K562 (cell line): ENCODE data around the gene OR52I1. TPM values are rescaled to one million over a fixed set of nuclear protein-coding genes. Genes with fewer than 3 reads are reported as not detected.

Experiments
- ATAC-seq: fragments of 200-7000 bp; cut with Tn5 transposase; 3 replicates; pipeline ENCODE4 v1.9.1; 2020; ENCODE audit warnings: moderate library complexity
- BruUV-seq: library from RNA; stranded (reverse); fragments of 400-500 nt; replicated peaks from 2 replicates; lab custom pipeline; 2021; lab: Mats Ljungman, UMichigan
- CTCF ChIA-PET: fragments of 300-600 bp; formaldehyde crosslinking; extraction: SDS; loops from one replicate; lab custom pipeline; 2021; ENCODE audit warnings: low intra/inter-chr PET ratio; lab: Yijun Ruan, JAX
- POLR2A ChIA-PET: fragments of 300-600, 350-650 bp; sonication (Branson Sonifier 250); formaldehyde crosslinking; extraction: SDS; loops from one replicate; lab custom pipeline; 2021; ENCODE audit warnings: antibody characterized with exemption, inconsistent platforms; lab: Yijun Ruan, JAX
- DNase-seq, 4 experiments: peaks; one replicate each; pipeline versions ENCODE4 v3.0.0 to v3.0.0-alpha.2; 2011 to 2018; ENCODE audit warnings: low spot score in 3 of 4, mixed read lengths in 3 of 4; ENCODE audit errors: extremely low read depth in 1 of 4
- FAIRE-seq: peaks from 2 replicates; lab custom pipeline; 2011; peaks lifted over from hg19 to GRCh38; lab: Jason Lieb, UNC
- H2AFZ ChIP-seq: 2 replicates; pipeline ENCODE4 v1.6.0; 2011; ENCODE audit warnings: low read depth, low read length, control low read depth, inconsistent platforms
- H3K27ac ChIP-seq: fragments of 200-600 bp; 3 replicates; pipeline ENCODE4 v1.8.0; 2011; ENCODE audit warnings: low read depth, mild to moderate bottlenecking, control low read depth, inconsistent platforms, low read length, moderate library complexity, mixed read lengths; ENCODE audit errors: extremely low read depth
- H3K27me3 ChIP-seq, 2 experiments: fragments of 300-600 bp in 1 of 2; 2 replicates in 1 of 2; 3 replicates in 1 of 2; pipeline versions ENCODE4 v1.6.0 to v1.8.0; 2011; ENCODE audit warnings: inconsistent platforms in 2 of 2, low read length in 2 of 2, mild to moderate bottlenecking in 1 of 2, mixed read lengths in 1 of 2, moderate library complexity in 1 of 2; ENCODE audit not compliant: control insufficient read depth in 2 of 2, insufficient read depth in 2 of 2
- H3K36me3 ChIP-seq: fragments of 300-600 bp; 3 replicates; pipeline ENCODE4 v1.8.0; 2011; ENCODE audit warnings: mild to moderate bottlenecking, low read length, inconsistent platforms; ENCODE audit not compliant: control insufficient read depth, insufficient read depth
- H3K4me1 ChIP-seq, 2 experiments: fragments of 200-600 bp in 1 of 2; replicated peaks in 1 of 2; 2 replicates in 1 of 2; 3 replicates in 1 of 2; pipeline versions ENCODE4 v1.5.1 to v1.8.0; 2011; ENCODE audit warnings: inconsistent platforms in 2 of 2, low read length in 2 of 2, mild to moderate bottlenecking in 1 of 2, mixed read lengths in 1 of 2, moderate library complexity in 1 of 2; ENCODE audit not compliant: control insufficient read depth in 2 of 2, insufficient read depth in 2 of 2
- H3K4me2 ChIP-seq: 2 replicates; pipeline ENCODE4 v1.6.1; 2011; ENCODE audit warnings: low read length, control low read depth, inconsistent platforms, mixed read lengths; ENCODE audit not compliant: insufficient read depth
- H3K4me3 ChIP-seq: fragments of 200-600 bp; sonication (generic), shearing (Covaris generic); 2 replicates; pipeline ENCODE4 v1.5.1; 2016; ENCODE audit warnings: control low read depth, inconsistent platforms
- H3K79me2 ChIP-seq: fragments of 200-600 bp; 3 replicates; pipeline ENCODE4 v1.8.0; 2011; ENCODE audit warnings: low read length, inconsistent platforms; ENCODE audit not compliant: control insufficient read depth, insufficient read depth
- H3K9ac ChIP-seq, 2 experiments: 2 replicates each; pipeline versions ENCODE4 v1.6.0 to v1.6.1; 2011; ENCODE audit warnings: low read depth in 2 of 2, low read length in 2 of 2, control low read depth in 1 of 2, inconsistent platforms in 1 of 2, mild to moderate bottlenecking in 1 of 2, mixed read lengths in 1 of 2; ENCODE audit not compliant: insufficient read depth in 1 of 2
- H3K9me1 ChIP-seq: one replicate; pipeline ENCODE4 v1.6.0; 2011; ENCODE audit warnings: inconsistent platforms, mild to moderate bottlenecking, low read length, moderate library complexity; ENCODE audit not compliant: control insufficient read depth, insufficient read depth
- H3K9me3 ChIP-seq: replicated peaks from 2 replicates; pipeline ENCODE4 v1.5.1; 2011; ENCODE audit warnings: low read depth, low read length, inconsistent platforms; ENCODE audit not compliant: control insufficient read depth, insufficient read depth
- H4K20me1 ChIP-seq: replicated peaks from 2 replicates; pipeline ENCODE4 v1.6.1; 2011; ENCODE audit warnings: low read length, inconsistent platforms, mixed read lengths; ENCODE audit not compliant: control insufficient read depth, insufficient read depth
- GTF2A2 ChIP-seq: IDR thresholded peaks from 2 replicates; pipeline ENCODE4 v1.6.1; 2016; ENCODE audit warnings: mild to moderate bottlenecking, missing genetic modification characterization, missing compliant biosample characterization
- MTA2 ChIP-seq: fragments of 450-650 bp; IDR thresholded peaks from 2 replicates; pipeline ENCODE4 v1.6.1; 2016; ENCODE audit warnings: low read depth
- ZBTB17 ChIP-seq: fragments of 450-650 bp; formaldehyde crosslinking; IDR thresholded peaks from 2 replicates; pipeline ENCODE4 v1.4.0; 2020; ENCODE audit warnings: mild to moderate bottlenecking
- WGBS: fragments of 100-300 bp; shearing (Covaris generic); methylation state at CpG from one replicate; pipeline ENCODE4 v1.1.6; 2016; ENCODE audit warnings: low coverage, mixed read lengths; ENCODE audit not compliant: insufficient coverage; ENCODE audit errors: missing lambda C conversion rate; 5-methylcytosine and 5-hydroxymethylcytosine counted together
- in situ Hi-C: fragments of 300-500 bp; cut with MboI; formaldehyde crosslinking; loops from 4 replicates; pipeline ENCODE4 v1.15.0; 2018; ENCODE audit warnings: inconsistent platforms, mixed read lengths
- intact Hi-C: fragments of 100-400 bp; cut with micrococcal nuclease; formaldehyde crosslinking; loops from 2 replicates; pipeline ENCODE4 v1.14.2; 2022
- polyA plus RNA-seq, 8 experiments: library from polyadenylated mRNA; depleted of rRNA in 4 of 8; stranded (reverse) in 5 of 8; unstranded in 3 of 8; fragments of >200 nt; fragmentation: Nextera tagmentation in 2 of 8; fragmentation: Illumina TruSeq in 1 of 8; extraction: Ambion mirVana in 2 of 8; extraction: Trizol in 1 of 8; gene quantifications; 2 replicates each; pipeline versions ENCODE4 v1.2.1 to v1.2.3, GENCODE V29; 2011 to 2014; ENCODE audit warnings: inconsistent platforms in 1 of 8, missing spikeins in 1 of 8
- total RNA-seq, 7 experiments: library from RNA; depleted of rRNA in 6 of 7; stranded (reverse); fragments of >200 nt in 6 of 7; fragmentation: Illumina TruSeq in 2 of 7; extraction: Trizol in 2 of 7; gene quantifications; 2 replicates each; pipeline versions ENCODE4 v1.2.1 to v1.2.3, GENCODE V29; 2011 to 2021; ENCODE audit warnings: low replicate concordance in 1 of 7
- TF ChIP-seq, protein P1 (sequence below): fragments of 250-450 bp; sonication (Bioruptor Pico); IDR thresholded peaks from 2 replicates; pipeline ENCODE4 v1.5.0; 2021; ENCODE audit warnings: mild to moderate bottlenecking, borderline replicate concordance
- TF ChIP-seq, protein P2 (sequence below): sonication (generic); IDR thresholded peaks from 2 replicates; pipeline ENCODE4 v1.6.1; 2016

The OR52I1 gene
- total and polyA plus RNA-seq, 9 of the 15 experiments (the other 6 are each of a cell fraction or from before 2014, with no cell fraction given) = not detected

DNA sequence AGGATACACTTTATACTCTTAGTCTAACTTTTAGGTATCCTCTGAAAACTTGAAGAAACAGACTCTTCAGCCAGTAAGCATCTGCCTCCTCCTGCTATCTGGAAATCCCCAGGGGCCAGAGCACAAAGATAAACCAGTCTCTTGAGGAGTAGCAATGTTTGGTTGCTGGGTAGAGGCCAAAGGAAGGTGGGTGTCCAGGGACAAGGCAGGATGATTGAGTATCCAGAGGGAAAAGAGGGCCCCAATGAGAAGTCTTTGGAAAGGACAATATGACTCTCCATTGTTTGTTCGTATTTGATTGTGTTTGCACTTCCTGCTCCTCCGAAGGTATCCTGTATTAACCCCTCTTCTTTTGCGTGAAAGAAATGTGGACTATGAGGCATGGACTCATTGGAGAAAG lies 4.8 kb upstream of the OR52I1 start:
- FAIRE-seq (no peak), DNase-seq (no peak), ATAC-seq (no peak)
- Histone ChIP-seq H3K27ac (no peak overlapping the region), H3K27me3 (peaks cover 8 to 14% of the 10 kb centered on the region in 2 experiments; a peak in 4 of 5 replicates), H3K9ac (no peak overlapping the region), H3K9me3 (no peaks in the 10 kb centered on the region), H3K79me2 (no peaks in the 10 kb centered on the region), H3K9me1 (no peaks in the 10 kb centered on the region), H2AFZ (no peak overlapping the region), H3K4me3 (no peak overlapping the region), H3K36me3 (no peaks in the 10 kb centered on the region), H3K4me2 (no peak overlapping the region), H3K4me1 (no peaks in the 10 kb centered on the region), H4K20me1 (no peaks in the 10 kb centered on the region)
- ChIA-PET CTCF (interaction anchor here (0.6 kb wide), 1 partner anchor 401 kb away, joined by 3 read pairs; no protein-coding TSS in a partner anchor), POLR2A (no interaction called here)
- intact Hi-C loops (no loop called here), in situ Hi-C loops (no loop called here)
- WGBS = 3% methylated on average over 3 of the region's 3 CpGs
- TF ChIP-seq GTF2A2 (tag) (no peak), MTA2 (no peak), ZBTB17 (no peak)
- TF ChIP-seq, protein P1, sequence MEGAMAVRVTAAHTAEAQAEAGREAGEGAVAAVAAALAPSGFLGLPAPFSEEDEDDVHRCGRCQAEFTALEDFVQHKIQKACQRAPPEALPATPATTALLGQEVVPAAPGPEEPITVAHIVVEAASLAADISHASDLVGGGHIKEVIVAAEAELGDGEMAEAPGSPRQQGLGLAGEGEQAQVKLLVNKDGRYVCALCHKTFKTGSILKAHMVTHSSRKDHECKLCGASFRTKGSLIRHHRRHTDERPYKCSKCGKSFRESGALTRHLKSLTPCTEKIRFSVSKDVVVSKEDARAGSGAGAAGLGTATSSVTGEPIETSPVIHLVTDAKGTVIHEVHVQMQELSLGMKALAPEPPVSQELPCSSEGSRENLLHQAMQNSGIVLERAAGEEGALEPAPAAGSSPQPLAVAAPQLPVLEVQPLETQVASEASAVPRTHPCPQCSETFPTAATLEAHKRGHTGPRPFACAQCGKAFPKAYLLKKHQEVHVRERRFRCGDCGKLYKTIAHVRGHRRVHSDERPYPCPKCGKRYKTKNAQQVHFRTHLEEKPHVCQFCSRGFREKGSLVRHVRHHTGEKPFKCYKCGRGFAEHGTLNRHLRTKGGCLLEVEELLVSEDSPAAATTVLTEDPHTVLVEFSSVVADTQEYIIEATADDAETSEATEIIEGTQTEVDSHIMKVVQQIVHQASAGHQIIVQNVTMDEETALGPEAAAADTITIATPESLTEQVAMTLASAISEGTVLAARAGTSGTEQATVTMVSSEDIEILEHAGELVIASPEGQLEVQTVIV (CRISPR knock-in tag) = no peak
- TF ChIP-seq, protein P2, sequence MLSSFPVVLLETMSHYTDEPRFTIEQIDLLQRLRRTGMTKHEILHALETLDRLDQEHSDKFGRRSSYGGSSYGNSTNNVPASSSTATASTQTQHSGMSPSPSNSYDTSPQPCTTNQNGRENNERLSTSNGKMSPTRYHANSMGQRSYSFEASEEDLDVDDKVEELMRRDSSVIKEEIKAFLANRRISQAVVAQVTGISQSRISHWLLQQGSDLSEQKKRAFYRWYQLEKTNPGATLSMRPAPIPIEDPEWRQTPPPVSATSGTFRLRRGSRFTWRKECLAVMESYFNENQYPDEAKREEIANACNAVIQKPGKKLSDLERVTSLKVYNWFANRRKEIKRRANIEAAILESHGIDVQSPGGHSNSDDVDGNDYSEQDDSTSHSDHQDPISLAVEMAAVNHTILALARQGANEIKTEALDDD = no peak
- BruUV-seq = no TSS peak
